ENCODE measurements around the gene GUSB. TPM values are rescaled to one million over a fixed set of nuclear protein-coding genes. Genes with fewer than 3 reads are reported as not detected.

GUSB gene
- total and polyA plus RNA-seq, 10 of the 15 experiments (the other 5 are each of a cell fraction or from before 2014, with no cell fraction given): 9.8 to 71.2 (median 45.4) TPM

- Histone ChIP-seq H3K4me3 (no peak overlapping the region), H3K27me3 (replicated peaks in 1 of 2; ENCODE audit: control insufficient read depth in 2 of 2, insufficient read depth in 2 of 2, low read length in 1 of 2) (no peaks in the 10 kb centered on the region), H3K36me3 (ENCODE audit: control insufficient read depth in 2 of 2, insufficient read depth in 2 of 2, low read length in 1 of 2) (peaks cover 7 to 16% of the 10 kb centered on the region in 2 experiments; a peak in 3 of 4 replicates), H3K79me2 (ENCODE audit: control insufficient read depth, insufficient read depth, low read length) (peaks cover 19% of the 10 kb centered on the region), H3K9ac (ENCODE audit: control insufficient read depth, insufficient read depth, low read length) (no peak overlapping the region), H3K9me3 (replicated peaks; ENCODE audit: control insufficient read depth, insufficient read depth, low read length) (no peaks in the 10 kb centered on the region), H3K4me2 (ENCODE audit: control insufficient read depth, insufficient read depth) (no peak overlapping the region), H4K20me1 (ENCODE audit: control insufficient read depth, insufficient read depth) (no peaks in the 10 kb centered on the region), H2AFZ (ENCODE audit: control insufficient read depth, low read depth, low read length) (no peak overlapping the region), H3K27ac (ENCODE audit: control insufficient read depth, insufficient read depth) (no peak overlapping the region), H3K4me1 (ENCODE audit: control insufficient read depth, insufficient read depth, low read length) (no peaks in the 10 kb centered on the region)
- DNase-seq (ENCODE audit: low read depth, low spot score) (no peak), FAIRE-seq (no peak), ATAC-seq (no peak)
- ChIA-PET POLR2A (no interaction called here), RAD21 (ENCODE audit: unreplicated experiment) (no interaction called here), SMC1A (ENCODE audit: uncharacterized antibody, unreplicated experiment) (no interaction called here), CTCF (no interaction called here)
- WGBS (ENCODE audit: insufficient coverage, insufficient replicate concordance, low lambda C conversion rate, missing lambda C conversion rate): 98% methylated on average over 16 of the region's 16 CpGs
- in situ Hi-C loops (cut with MboI): no loop called here
- no peak for TF ChIP-seq ZNF622 (IDR thresholded peaks at IDR 0.05)
- TF ChIP-seq CHD1 (IDR thresholded peaks at IDR 0.05; ENCODE audit: low read depth, low read length): no peak
- no peak for TF ChIP-seq PAX8 (IDR thresholded peaks at IDR 0.05)
- no peak for TF ChIP-seq ZNF274 (IDR thresholded peaks at IDR 0.05; ENCODE audit: insufficient read depth, insufficient read length)
- no peak for TF ChIP-seq IKZF2 (IDR thresholded peaks at IDR 0.05)
- no peak for TF ChIP-seq EZH2 (IDR thresholded peaks at IDR 0.05; ENCODE audit: borderline replicate concordance, control insufficient read depth, low read depth, low read length)
- TF ChIP-seq PAX5 (IDR thresholded peaks at IDR 0.05; ENCODE audit: borderline replicate concordance, low read depth, low read length): no peak
- no peak for TF ChIP-seq ELK1 (IDR thresholded peaks at IDR 0.05; ENCODE audit: low read depth, low read length)
- TF ChIP-seq MYC (IDR thresholded peaks at IDR 0.05; ENCODE audit: insufficient read depth, insufficient read length, insufficient replicate concordance, low read length, severe bottlenecking): no peak
- no peak for TF ChIP-seq EGR1 (IDR thresholded peaks at IDR 0.05; ENCODE audit: borderline replicate concordance in 1 of 2, low read depth in 2 of 2, low read length in 2 of 2)
- no peak for TF ChIP-seq PBX3 (IDR thresholded peaks at IDR 0.05; ENCODE audit: insufficient replicate concordance, low read depth, low read length)
- TF ChIP-seq RBBP5 (conservative IDR thresholded peaks at IDR 0.05): no peak
- no peak for TF ChIP-seq RCOR1 (conservative IDR thresholded peaks at IDR 0.05; ENCODE audit: low read depth, low read length)
- no peak for TF ChIP-seq TCF7 (IDR thresholded peaks at IDR 0.05; ENCODE audit: borderline replicate concordance)
- no peak for TF ChIP-seq ETV6 (conservative IDR thresholded peaks at IDR 0.05 in 1 of 2, IDR thresholded peaks at IDR 0.05 in 1 of 2; ENCODE audit: borderline replicate concordance in 1 of 2, low read depth in 1 of 2)
- TF ChIP-seq FOXK2 (IDR thresholded peaks at IDR 0.05): no peak
- TF ChIP-seq TAF1 (IDR thresholded peaks at IDR 0.05; ENCODE audit: borderline replicate concordance, low read depth, low read length): no peak
- TF ChIP-seq TCF12 (IDR thresholded peaks at IDR 0.05; ENCODE audit: low read depth, low read length): no peak
- BruUV-seq (replicated peaks): TSS peak; percentile 38
- intact Hi-C loops (cut with micrococcal nuclease; ENCODE audit: unreplicated experiment): no loop called here
Measured at GRCh38 chr7:65976659-65977196, 5.3 kb downstream of the GUSB start.

Data from GM12878 (cell line).